GM13976 (cell line): Measurements from ENCODE around the gene CYSTM1.
"Not testable (repeated sequence)": the region's sequence is repeated elsewhere in the genome, so short reads cannot be mapped to it uniquely, and the experiment has no call there.

Experiments
- DNase-seq: peaks from one replicate; pipeline ENCODE4 v3.0.0; 2012; ENCODE audit warnings: low spot score
- in situ Hi-C: fragments of 300-500 bp; cut with MboI; formaldehyde crosslinking; loops from one replicate; pipeline ENCODE4 v1.12.0; 2022; ENCODE audit warnings: low sequenced_read_pairs, mixed read lengths, inconsistent platforms; ENCODE audit not compliant: unreplicated experiment
- TF ChIP-seq, protein P1 (sequence below): IDR thresholded peaks from 2 replicates; pipeline ENCODE4 v1.5.1; 2012; ENCODE audit warnings: borderline replicate concordance, mild to moderate bottlenecking; ENCODE audit not compliant: insufficient read depth; ENCODE audit errors: extremely low read depth, missing control alignments, control extremely low read depth

CYSTM1 gene

DNA sequence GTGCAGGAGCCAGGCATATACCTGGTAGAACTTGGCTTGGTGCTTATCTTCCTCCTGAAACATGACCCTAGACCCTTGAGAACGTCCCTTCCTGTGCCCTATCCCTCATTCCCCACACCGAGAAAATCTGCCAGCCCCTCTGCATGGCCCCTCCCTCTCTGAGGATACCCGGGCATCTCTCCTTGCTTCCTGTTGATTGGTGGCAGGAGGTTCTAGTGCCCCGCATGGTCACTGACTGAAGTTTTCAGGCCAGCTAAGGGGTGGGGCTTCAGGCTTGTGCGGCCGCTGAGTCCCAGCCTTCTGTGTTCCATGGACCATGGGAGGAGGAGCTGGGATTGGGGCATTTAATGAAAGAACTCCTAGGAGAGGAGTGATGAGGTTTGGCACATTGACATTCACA lies 26.5 kb upstream of the CYSTM1 start:
- in situ Hi-C loops: no loop called here
- TF ChIP-seq, protein P1, sequence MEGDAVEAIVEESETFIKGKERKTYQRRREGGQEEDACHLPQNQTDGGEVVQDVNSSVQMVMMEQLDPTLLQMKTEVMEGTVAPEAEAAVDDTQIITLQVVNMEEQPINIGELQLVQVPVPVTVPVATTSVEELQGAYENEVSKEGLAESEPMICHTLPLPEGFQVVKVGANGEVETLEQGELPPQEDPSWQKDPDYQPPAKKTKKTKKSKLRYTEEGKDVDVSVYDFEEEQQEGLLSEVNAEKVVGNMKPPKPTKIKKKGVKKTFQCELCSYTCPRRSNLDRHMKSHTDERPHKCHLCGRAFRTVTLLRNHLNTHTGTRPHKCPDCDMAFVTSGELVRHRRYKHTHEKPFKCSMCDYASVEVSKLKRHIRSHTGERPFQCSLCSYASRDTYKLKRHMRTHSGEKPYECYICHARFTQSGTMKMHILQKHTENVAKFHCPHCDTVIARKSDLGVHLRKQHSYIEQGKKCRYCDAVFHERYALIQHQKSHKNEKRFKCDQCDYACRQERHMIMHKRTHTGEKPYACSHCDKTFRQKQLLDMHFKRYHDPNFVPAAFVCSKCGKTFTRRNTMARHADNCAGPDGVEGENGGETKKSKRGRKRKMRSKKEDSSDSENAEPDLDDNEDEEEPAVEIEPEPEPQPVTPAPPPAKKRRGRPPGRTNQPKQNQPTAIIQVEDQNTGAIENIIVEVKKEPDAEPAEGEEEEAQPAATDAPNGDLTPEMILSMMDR: no peak
- no peak for DNase-seq

DNA sequence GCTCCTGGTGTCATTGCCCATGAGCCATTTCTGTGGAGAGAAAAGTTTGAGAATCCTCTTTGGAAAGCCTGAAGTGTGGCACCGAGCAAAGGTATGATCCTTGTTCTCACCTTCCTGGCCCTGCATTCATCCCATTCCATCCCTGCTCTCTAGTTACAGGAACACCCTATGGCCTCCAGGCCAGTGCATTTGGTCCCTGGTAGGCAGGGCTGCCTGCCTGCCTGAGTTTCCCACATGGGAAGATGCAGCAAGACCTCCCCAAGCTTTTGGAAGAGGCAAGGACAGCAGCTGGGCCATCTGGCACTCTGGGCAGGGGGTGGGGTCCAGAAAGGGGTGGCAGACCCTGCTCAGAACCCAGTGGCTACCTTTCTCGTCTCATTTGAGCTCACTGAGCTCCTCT lies 24.8 kb upstream of the CYSTM1 start:
- in situ Hi-C loops: no loop called here
- TF ChIP-seq, protein P1: no peak
- DNase-seq: no peak

DNA sequence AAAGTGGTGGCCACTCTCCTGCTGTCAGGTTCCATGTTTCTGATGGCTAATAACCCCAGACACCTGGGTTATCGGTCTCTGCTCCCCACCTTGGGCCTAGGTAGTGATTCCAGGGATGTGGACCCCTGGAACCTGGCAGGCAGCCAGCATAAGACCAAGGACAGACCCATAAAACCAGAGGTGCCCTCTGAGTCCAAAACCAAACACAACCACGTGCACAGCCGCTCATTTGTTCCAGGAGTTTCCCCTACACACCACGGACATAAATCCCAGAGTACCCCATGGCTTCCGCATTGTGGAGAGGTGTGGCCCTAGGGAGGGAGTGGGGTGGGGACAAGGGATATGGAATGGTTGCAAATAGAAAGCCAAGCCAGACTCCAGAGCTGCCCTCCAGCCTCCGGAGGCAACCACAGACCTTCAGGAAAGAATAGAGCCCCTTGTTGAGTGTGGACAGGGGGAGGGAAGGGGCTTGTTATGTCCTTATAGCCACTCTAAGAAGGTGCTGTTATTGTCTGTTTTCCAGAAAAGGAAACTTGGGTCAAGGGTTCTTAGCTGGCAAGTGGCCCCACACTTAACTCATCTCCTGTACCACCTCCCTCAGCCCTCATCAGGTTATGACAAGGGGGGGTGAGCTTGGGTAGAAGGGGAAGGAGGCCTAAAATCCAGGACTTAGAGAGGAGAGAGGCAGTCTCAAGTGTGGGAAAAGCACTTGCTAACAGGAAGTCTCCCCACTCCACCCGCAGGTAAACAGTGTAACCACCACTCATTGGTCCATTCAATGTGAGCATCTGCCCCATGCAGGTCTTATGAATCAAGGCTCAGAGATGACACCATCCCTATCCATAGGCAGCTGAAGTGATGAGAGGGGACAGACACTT lies 23.6 kb upstream of the CYSTM1 start:
- in situ Hi-C loops: no loop called here
- DNase-seq: no peak
- TF ChIP-seq, protein P1: no peak

DNA sequence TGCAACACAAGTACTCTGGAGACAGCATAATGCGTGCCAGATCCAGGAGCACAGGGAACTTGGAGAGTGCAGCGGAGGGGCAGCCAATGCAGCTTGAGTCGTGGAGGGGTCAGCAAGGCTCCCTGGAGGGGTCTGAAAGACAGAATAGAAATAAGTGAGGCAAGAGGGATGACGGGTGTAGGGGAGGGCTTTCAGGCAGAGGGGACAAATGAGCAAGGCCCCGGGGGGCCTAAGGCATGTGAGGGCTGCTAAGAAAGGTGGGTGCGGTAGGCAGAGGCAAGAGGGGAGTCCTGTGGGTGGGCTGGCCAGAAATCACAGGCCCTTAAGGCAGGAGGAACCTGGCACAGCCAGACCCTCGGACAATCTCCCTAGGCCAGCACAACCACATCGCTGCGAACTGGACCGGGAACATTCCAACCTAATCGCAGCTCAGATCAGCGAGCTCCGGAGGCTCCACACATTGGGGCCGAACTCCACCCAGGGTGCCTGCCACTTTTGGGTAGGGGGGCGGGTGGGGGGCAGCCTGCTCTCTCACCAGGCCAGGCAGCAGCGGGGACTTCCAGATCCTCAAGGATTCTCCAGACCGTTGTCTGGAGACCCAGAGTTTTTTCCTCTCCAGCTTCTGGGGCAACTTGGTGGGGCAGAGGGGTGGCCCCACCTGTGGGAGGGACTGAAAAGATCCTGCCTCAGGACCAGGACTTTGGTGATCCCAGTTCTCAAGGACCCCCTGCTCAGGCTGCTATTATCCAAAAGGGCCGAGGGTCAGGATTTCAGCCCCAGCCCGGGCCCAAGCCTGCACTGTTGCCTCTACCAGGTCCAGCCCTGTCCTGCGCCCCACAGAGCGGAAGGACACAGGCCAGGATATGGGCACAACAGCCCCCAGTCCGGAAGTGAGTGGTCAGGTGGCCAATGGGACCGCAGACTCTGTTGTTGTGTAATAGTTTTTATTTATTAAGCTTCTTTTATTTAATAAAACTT lies 22.7 kb upstream of the CYSTM1 start:
- in situ Hi-C loops: no loop called here
- TF ChIP-seq, protein P1: no peak

DNA sequence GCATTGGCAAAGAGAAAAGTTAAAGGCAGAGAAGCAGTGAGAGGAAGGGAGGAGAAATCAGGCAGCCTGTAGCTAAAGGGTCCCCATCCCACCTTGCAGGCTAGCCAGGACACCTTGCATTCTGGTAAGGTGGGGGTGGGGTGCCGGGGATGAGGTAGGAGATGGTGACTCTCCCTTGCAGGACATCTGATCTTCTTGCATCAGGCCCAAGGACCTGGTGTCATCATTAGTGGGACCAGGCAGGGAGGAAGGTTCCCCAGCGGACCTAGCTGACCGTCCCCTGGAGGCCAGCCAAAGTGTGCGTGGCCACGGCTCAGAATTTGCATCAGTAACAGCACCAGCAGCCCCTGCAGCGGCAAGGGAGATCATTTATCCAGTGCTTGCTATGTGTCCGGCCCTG lies 21.7 kb upstream of the CYSTM1 start:
- TF ChIP-seq, protein P1: no peak
- in situ Hi-C loops: no loop called here
- no peak for DNase-seq

More for the DNA sequence above, 22.7 kb upstream of the CYSTM1 start:
- DNase-seq: no peak

DNA sequence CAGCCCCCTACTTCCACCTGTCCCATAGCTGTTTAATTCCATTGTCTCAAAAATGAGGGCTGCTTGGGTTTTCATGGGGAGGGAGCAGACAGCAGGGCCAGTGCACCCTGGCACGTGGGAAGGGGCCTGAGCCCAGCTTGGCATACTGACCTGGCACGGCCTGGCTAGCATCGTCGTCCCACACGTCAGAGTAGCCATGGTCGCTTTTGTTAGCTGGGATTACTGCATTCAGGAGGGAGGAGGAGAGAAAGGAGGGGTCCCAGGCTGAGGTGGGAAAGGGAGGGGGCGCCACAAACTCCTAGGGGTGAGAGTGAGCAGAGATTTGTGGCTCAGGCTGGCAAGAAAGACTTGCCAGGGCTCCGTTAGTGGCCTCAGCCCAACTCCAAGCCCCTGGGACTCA lies 21.1 kb upstream of the CYSTM1 start:
- TF ChIP-seq, protein P1: no peak
- no peak for DNase-seq
- in situ Hi-C loops: no loop called here

DNA sequence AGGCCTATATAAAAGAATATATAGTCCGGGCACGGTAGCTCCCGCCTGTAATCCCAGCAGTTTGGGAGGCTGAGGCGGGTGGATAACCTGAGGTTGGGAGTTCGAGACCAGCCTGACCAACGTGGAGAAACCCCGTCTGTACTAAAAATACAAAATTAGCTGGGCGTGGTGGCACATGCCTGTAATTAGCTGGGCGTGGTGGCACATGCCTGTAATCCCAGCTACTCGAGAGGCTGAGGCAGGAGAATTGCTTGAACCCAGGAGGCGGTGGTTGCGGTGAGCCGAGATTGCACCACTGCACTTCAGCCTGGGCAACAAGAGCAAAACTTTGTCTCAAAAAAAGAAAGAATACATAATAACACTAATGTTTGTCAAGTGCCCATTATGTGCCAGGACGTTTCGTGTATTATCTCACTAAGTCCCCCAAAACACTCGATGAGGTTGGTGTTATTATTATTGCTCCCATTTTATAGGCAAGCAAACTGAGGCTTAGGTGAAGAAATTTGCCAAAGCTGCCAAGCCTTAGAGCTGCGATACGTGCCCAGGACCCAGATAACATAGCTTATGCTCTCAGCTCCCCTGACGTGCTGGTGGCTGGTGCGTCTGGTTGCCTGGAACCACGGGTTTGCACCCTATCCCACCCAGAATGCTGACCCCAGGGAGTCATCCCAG lies 20.1 kb upstream of the CYSTM1 start:
- not testable (repeated sequence) for DNase-seq
- in situ Hi-C loops: loop anchor here (5.0 kb wide), 1 partner anchor 83 kb away; no protein-coding TSS in a partner anchor
